Endothelial cell of umbilical vein (primary cell): ENCODE measurements around the gene CHRM2. TPM values are rescaled to one million over a fixed set of nuclear protein-coding genes. Genes with fewer than 3 reads are reported as not detected.

Experiments
- BruUV-seq: library from RNA; stranded (reverse); fragments of 400-500 nt; replicated peaks from 2 replicates; lab custom pipeline; 2021; lab: Mats Ljungman, UMichigan
- CTCF ChIA-PET: fragments of 300-600, 350-600 bp; sonication (Branson Sonifier 250); formaldehyde crosslinking; loops from one replicate; lab custom pipeline; 2021; ENCODE audit warnings: antibody characterized with exemption, inconsistent platforms; lab: Charles Lee
- POLR2A ChIA-PET: fragments of 300-600, 350-600 bp; sonication (Branson Sonifier 250); formaldehyde crosslinking; loops from one replicate; lab custom pipeline; 2021; ENCODE audit warnings: antibody characterized with exemption, inconsistent platforms; lab: Charles Lee
- DNase-seq: peaks from one replicate; pipeline ENCODE4 v3.0.0-alpha.2; 2011; ENCODE audit warnings: low read depth, low spot score
- FAIRE-seq: peaks from 2 replicates; lab custom pipeline; 2011; peaks lifted over from hg19 to GRCh38; lab: Jason Lieb, UNC
- H2AFZ ChIP-seq: 2 replicates; pipeline ENCODE4 v1.6.0; 2012; ENCODE audit warnings: low read depth, low read length, control low read depth, inconsistent platforms
- H3K27ac ChIP-seq: 2 replicates; pipeline ENCODE4 v1.5.1; 2011; ENCODE audit warnings: low read depth, mild to moderate bottlenecking, control low read depth, low read length, moderate library complexity; ENCODE audit not compliant: insufficient read depth
- H3K27me3 ChIP-seq, 2 experiments: 2 replicates each; pipeline versions ENCODE4 v1.6.0 to v1.6.1; 2011; ENCODE audit warnings: low read length in 2 of 2, mixed read lengths in 1 of 2; ENCODE audit not compliant: control insufficient read depth in 2 of 2, insufficient read depth in 2 of 2
- H3K36me3 ChIP-seq, 2 experiments: 2 replicates in 1 of 2; 3 replicates in 1 of 2; pipeline ENCODE4 v1.5.1; 2011; ENCODE audit warnings: low read length in 2 of 2, mild to moderate bottlenecking in 1 of 2, moderate library complexity in 1 of 2; ENCODE audit not compliant: control insufficient read depth in 2 of 2, insufficient read depth in 2 of 2; ENCODE audit errors: extremely low read depth in 1 of 2
- H3K4me1 ChIP-seq: 3 replicates; pipeline ENCODE4 v1.5.1; 2011; ENCODE audit warnings: mild to moderate bottlenecking, low read length; ENCODE audit not compliant: control insufficient read depth, insufficient read depth; ENCODE audit errors: extremely low read depth
- H3K4me2 ChIP-seq: 2 replicates; pipeline ENCODE4 v1.6.1; 2011; ENCODE audit warnings: low read length, control low read depth, mixed read lengths; ENCODE audit not compliant: insufficient read depth
- H3K4me3 ChIP-seq, 3 experiments: fragments of 200-600 bp in 1 of 3; sonication (generic), shearing (Covaris generic) in 1 of 3; replicated peaks in 1 of 3; 2 replicates each; pipeline ENCODE4 v1.5.1; 2011 to 2016; ENCODE audit warnings: control low read depth in 3 of 3, low read length in 3 of 3, mild to moderate bottlenecking in 2 of 3, inconsistent platforms in 1 of 3, low read depth in 1 of 3, moderate library complexity in 1 of 3; ENCODE audit not compliant: insufficient read depth in 1 of 3
- H3K79me2 ChIP-seq: 2 replicates; pipeline ENCODE4 v1.6.0; 2012; ENCODE audit warnings: low read length, inconsistent platforms; ENCODE audit not compliant: control insufficient read depth, insufficient read depth
- H3K9ac ChIP-seq: replicated peaks from 2 replicates; pipeline ENCODE3; 2011; ENCODE audit warnings: low read length, control low read depth; ENCODE audit not compliant: insufficient read depth; ENCODE audit errors: extremely low read depth
- H3K9me1 ChIP-seq: replicated peaks from 3 replicates; pipeline ENCODE4 v1.6.0; 2011; ENCODE audit warnings: mild to moderate bottlenecking, low read length; ENCODE audit not compliant: control insufficient read depth, insufficient read depth; ENCODE audit errors: extremely low read depth
- H3K9me3 ChIP-seq: replicated peaks from 2 replicates; pipeline ENCODE4 v1.5.1; 2012; ENCODE audit warnings: low read length, inconsistent platforms; ENCODE audit not compliant: control insufficient read depth, insufficient read depth
- H4K20me1 ChIP-seq: replicated peaks from 2 replicates; pipeline ENCODE3; 2011; ENCODE audit warnings: mild to moderate bottlenecking, low read length; ENCODE audit not compliant: control insufficient read depth, insufficient read depth; ENCODE audit errors: extremely low read depth
- EZH2 ChIP-seq: IDR thresholded peaks from 2 replicates; pipeline ENCODE4 v1.6.1; 2012; ENCODE audit warnings: borderline replicate concordance, low read depth, mild to moderate bottlenecking, moderate library complexity, low read length, inconsistent platforms; ENCODE audit not compliant: severe bottlenecking
- FOS ChIP-seq: IDR thresholded peaks from 2 replicates; pipeline ENCODE4 v1.6.1; 2011; ENCODE audit warnings: mild to moderate bottlenecking, low read length, moderate library complexity, borderline replicate concordance; ENCODE audit not compliant: insufficient read depth
- GATA2 ChIP-seq: IDR thresholded peaks from 2 replicates; pipeline ENCODE4 v1.7.0; 2011; ENCODE audit warnings: low read depth, mild to moderate bottlenecking, moderate library complexity, mixed read lengths, low read length; ENCODE audit not compliant: insufficient read length, insufficient read depth
- JUN ChIP-seq: IDR thresholded peaks from 2 replicates; pipeline ENCODE4 v1.6.1; 2011; ENCODE audit warnings: borderline replicate concordance, low read depth; ENCODE audit not compliant: insufficient read length, insufficient read depth
- MYC ChIP-seq: IDR thresholded peaks from one replicate; pipeline ENCODE4 v1.6.1; 2011; ENCODE audit warnings: mild to moderate bottlenecking, low read depth, low read length
- POLR2A ChIP-seq: IDR thresholded peaks from 2 replicates; pipeline ENCODE4 v1.6.1; 2012; ENCODE audit warnings: low read depth, mild to moderate bottlenecking, control low read depth, low read length
- POLR2AphosphoS5 ChIP-seq: IDR thresholded peaks from 2 replicates; pipeline ENCODE4 v1.6.1; 2012; ENCODE audit warnings: low read depth, mild to moderate bottlenecking, control low read depth, low read length, moderate library complexity; ENCODE audit not compliant: insufficient read depth
- dilution Hi-C: fragments of 300-500 bp; cut with MboI; formaldehyde crosslinking; loops from one replicate; pipeline ENCODE4 v1.15.0; 2019; ENCODE audit warnings: low sequenced_read_pairs; ENCODE audit not compliant: extremely low pct_ligation_motif_present
- intact Hi-C: fragments of 100-400 bp; cut with micrococcal nuclease; formaldehyde crosslinking; loops from one replicate; pipeline ENCODE4 v1.10.0; 2022
- polyA plus RNA-seq, 4 experiments: library from polyadenylated mRNA; depleted of rRNA in 3 of 4; stranded (reverse) in 3 of 4; unstranded in 1 of 4; fragments of >200 nt; gene quantifications; 2 replicates each; pipeline versions ENCODE4 v1.2.1 to v1.2.3, GENCODE V29; 2011 to 2012; ENCODE audit warnings: missing spikeins in 1 of 4
- total RNA-seq: library from RNA; stranded (reverse); gene quantifications from 2 replicates; pipeline ENCODE4 v1.2.3, GENCODE V29; 2021
- TF ChIP-seq, protein P1 (sequence below), 2 donors: IDR thresholded peaks; 1 replicate in 1 of 2; 2 replicates in 1 of 2; pipeline ENCODE4 v1.5.1; 2011; ENCODE audit warnings: low read length in 2 of 2, mild to moderate bottlenecking in 2 of 2, moderate library complexity in 2 of 2, control low read depth in 1 of 2, inconsistent platforms in 1 of 2, low read depth in 1 of 2; ENCODE audit not compliant: insufficient read depth in 1 of 2; ENCODE audit errors: extremely low read depth in 1 of 2
- TF ChIP-seq, protein P2 (sequence below): IDR thresholded peaks from 2 replicates; pipeline ENCODE4 v1.6.1; 2011; ENCODE audit not compliant: insufficient read depth, insufficient read length

The CHRM2 gene
- total and polyA plus RNA-seq, 2 donors (not counting 3 experiments of a cell fraction or from before 2014, with no cell fraction given), result not detected

DNA sequence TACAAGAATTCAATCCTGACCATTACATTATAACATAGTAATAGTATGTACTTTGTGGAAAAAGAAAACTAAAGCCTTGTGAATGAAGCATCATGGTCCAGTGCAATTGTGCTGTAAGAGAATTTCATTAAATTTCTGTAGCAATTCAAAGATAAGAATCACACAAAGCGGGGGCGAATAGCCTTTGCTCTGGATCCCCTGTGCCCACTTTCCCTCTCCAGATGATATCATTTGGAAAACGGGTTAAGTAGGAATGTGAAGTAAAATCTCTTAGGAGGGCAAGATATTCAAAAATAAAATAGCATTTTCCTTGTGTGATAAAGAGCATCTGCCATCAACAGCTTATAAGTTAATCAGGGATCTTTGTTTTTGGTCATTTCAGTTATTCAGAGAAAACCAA, 177.1 kb downstream of the CHRM2 start:
- no peaks in the 10 kb centered on the region for H3K4me1 ChIP-seq
- BruUV-seq, result no TSS peak
- no peaks in the 10 kb centered on the region for H3K9me3 ChIP-seq
- H3K9me1 ChIP-seq, result no peaks in the 10 kb centered on the region
- H3K4me3 ChIP-seq, result no peak overlapping the region
- no peaks in the 10 kb centered on the region for H3K36me3 ChIP-seq
- ChIA-PET POLR2A (no interaction called here), CTCF (no interaction called here)
- intact Hi-C loops, result no loop called here
- H2AFZ ChIP-seq, result no peak overlapping the region
- H3K4me2 ChIP-seq, result no peak overlapping the region
- TF ChIP-seq, protein P1, sequence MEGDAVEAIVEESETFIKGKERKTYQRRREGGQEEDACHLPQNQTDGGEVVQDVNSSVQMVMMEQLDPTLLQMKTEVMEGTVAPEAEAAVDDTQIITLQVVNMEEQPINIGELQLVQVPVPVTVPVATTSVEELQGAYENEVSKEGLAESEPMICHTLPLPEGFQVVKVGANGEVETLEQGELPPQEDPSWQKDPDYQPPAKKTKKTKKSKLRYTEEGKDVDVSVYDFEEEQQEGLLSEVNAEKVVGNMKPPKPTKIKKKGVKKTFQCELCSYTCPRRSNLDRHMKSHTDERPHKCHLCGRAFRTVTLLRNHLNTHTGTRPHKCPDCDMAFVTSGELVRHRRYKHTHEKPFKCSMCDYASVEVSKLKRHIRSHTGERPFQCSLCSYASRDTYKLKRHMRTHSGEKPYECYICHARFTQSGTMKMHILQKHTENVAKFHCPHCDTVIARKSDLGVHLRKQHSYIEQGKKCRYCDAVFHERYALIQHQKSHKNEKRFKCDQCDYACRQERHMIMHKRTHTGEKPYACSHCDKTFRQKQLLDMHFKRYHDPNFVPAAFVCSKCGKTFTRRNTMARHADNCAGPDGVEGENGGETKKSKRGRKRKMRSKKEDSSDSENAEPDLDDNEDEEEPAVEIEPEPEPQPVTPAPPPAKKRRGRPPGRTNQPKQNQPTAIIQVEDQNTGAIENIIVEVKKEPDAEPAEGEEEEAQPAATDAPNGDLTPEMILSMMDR (IDR thresholded peaks at IDR 0.05; ENCODE audit: extremely low read depth in 1 of 2, insufficient read depth in 1 of 2, low read depth in 1 of 2, low read length in 2 of 2), result no peak
- no peak for TF ChIP-seq GATA2
- TF ChIP-seq, protein P2, sequence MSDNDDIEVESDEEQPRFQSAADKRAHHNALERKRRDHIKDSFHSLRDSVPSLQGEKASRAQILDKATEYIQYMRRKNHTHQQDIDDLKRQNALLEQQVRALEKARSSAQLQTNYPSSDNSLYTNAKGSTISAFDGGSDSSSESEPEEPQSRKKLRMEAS, result no peak
- TF ChIP-seq POLR2A, result no peak
- no peak for TF ChIP-seq MYC
- TF ChIP-seq POLR2AphosphoS5, result no peak
- TF ChIP-seq EZH2, result no peak
- no peak for TF ChIP-seq FOS
- no peak for TF ChIP-seq JUN
- H4K20me1 ChIP-seq, result no peaks in the 10 kb centered on the region
- no peak overlapping the region for H3K27ac ChIP-seq
- no peak for FAIRE-seq
- H3K27me3 ChIP-seq, result peaks cover 0 to 3% of the 10 kb centered on the region in 2 experiments
- dilution Hi-C loops, result no loop called here
- H3K9ac ChIP-seq, result no peak overlapping the region
- H3K79me2 ChIP-seq, result no peaks in the 10 kb centered on the region
- no peak for DNase-seq
